Ramos (cell line): ENCODE measurements around the gene PTPN1.

Experiments used
- in situ Hi-C: fragments of 300-500 bp; cut with MboI; formaldehyde crosslinking; loops from one replicate; pipeline ENCODE4 v1.14.3; 2022; ENCODE audit warnings: low sequenced_read_pairs; ENCODE audit not compliant: unreplicated experiment

The PTPN1 gene

DNA sequence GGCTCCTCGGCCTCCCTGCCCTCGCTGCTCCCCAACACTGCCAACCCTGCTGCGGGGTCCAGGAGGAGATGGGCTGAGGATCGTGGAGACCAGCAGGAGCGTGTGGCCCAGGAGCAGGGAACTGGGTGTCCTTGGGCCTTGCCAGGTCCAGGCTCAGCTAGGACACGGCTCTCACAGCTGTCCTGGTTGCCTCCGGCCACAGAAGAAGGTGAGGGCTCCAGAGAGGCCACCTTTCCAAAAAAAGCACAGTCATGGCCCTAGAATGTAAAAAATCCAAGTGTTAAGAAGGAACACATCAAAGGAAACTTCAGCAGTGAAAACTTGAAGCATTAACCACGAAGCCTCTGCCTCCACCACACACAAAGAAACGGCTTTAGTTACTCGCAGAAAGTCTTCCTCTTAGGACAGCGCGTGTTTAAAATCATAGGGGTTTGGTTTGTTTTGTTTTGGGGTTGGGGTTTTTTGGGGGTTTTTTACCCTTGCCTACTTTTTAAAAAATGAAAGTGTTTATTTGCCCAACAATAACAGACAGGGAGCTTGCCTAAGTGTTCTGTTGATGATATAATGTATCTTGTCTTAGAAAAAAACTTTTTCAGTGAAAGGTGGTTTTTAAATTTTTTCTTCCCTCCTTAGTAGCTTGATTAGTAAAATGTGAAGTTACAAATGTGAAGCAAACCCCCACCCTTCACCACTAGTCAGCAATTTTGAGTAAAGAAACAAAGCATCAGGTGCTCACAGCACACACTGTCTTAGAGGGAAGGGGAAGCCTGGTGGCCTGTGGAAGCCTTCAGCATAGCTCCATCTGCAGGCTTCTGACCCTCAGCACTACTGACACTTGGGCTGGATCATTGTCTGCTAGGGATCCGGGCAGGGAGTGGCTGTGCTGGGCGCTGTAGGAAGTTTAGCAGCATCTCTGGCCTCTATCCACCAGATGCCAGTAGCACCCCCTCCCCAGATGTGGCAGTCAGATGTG is 60.0 kb downstream of the PTPN1 start:
- in situ Hi-C loops, result no loop called here

DNA sequence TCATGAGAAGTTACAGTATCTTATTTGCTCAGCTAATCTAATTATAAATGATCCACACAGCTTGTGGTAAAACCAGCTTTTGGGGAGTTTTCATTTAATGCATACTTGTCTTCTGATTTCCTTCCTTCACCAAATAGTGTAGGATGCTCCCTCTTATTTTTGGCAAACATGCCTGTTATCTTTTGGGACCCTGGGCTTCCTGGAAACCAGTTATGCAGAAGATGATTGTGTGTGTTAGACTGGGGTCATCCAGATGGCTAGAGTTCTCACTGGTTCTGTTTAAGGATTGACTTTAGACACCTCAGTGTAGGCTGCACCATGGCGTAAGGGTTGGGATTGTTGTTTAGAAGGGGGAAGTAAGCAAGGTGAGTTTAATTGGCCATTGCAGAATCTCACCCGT is 61.3 kb downstream of the PTPN1 start:
- in situ Hi-C loops, result no loop called here

DNA sequence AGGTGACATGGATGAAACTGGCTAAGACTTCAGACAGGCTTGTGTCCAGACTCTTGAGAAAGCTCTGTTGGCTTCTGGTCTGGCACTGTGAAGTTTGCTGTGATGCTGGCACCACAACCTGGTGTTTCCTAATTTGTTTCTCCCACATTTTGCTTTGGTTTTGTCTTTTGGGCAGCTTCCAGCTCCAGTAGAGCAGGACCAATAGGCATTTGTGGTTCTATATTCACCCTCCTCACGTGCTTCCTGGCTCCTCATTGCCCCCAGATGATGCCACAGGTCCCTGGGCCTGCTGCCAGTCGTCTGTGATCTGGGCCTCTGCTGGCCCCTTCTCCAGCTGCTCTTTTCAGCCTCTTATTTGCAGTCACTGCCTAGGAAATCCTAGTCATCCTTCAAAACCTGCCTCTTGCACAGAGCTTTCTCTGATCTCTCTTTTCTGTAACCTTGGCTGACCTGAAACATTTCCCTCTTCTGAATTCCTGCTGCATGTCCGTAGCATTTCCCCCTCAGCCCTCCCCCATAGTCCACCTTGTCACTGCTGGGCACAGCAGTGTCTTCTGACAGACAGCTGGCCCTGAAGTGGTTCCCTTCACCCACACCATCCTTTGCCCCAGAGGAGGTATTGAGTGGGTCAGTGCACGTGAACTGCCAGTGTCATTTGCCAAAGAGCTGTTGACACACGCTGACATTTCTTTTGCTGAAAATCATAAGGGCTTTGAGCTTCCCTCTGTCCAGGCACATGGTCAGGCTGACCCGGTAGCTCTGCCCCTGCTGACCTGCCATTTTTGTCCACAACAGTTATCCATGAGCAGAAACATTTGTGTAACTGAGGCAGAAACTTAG is 63.0 kb downstream of the PTPN1 start:
- in situ Hi-C loops, result no loop called here

DNA sequence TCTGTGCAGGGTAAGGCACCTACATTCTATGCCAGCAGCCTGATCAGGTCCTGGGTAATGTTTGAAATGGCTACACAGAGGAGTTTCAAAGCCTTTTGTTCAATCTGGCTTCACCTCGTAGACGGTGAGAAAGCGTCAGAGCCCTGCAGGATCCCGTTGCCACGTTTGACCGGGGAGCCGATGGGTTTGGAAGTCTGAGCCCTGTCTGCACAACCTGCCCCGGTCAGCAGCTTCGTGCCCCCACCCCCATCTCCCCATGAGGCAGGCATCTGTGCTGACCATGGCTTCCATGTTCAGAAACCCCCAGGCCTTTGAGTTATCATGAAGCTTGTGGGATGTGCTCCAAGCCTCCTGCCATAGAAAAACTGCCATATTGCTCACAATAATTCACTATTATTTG is 63.9 kb downstream of the PTPN1 start:
- in situ Hi-C loops, result no loop called here

DNA sequence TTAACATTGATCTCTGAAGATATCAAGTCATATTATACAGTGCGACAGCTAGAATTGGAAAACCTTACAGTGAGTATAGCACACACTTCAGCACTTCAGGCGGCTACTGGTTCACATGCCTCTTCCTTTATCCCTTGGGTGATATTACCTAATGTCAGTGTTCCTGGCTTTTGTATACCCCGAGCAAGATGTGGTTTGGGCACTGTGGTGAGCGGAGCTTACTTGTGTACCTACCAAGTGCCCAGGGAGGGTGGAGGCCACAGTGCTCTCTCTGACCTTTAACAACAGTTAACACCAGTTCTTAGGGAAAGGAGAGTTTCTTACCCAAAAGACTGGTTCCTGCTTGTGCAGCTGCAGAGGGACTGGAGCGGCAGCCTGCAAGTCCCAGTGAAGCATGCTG is 64.4 kb downstream of the PTPN1 start:
- in situ Hi-C loops, result no loop called here

DNA sequence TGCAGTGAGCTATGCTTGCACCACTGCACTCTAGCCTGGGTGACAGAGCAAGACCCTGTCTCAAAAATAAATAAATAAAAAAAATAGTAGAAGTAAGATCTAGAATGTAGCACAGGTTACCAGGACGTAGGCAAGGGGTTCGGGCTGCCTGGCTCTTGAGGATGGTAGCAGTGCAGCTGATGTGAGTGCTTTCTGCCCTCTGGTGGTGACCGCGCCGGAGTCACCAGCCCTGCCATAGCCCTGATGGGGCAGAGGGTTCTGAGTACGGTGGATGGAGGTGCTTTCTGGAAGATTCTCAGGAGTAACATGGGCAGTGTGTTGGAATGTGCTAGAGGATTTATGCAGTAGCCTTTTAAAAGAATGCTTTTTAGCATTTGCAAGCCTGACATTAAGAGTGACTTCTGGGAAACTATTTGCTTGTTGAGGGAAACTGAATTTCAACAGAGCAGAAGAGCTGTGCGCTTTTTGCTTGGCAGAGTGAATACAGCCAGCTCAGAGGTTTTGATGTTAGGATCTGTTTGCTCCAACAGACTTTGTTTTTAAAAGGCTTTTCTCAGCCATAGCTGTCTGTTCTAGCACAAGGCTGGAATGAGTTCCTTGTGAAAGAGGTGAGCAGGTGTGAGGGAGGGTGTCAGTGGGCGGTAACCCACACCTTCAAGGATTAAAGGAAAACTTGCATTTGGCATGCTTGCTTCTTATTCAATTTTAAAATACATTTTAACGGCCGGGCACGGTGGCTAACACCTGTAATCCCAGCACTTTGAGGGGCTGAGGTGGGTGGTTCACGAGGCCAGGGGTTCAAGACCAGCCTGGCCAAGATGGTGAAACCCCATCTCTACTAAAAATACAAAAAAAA is 65.9 kb downstream of the PTPN1 start:
- in situ Hi-C loops, result loop anchor here (5.0 kb wide), 2 partner anchors 104 to 389 kb away; no protein-coding TSS in a partner anchor

DNA sequence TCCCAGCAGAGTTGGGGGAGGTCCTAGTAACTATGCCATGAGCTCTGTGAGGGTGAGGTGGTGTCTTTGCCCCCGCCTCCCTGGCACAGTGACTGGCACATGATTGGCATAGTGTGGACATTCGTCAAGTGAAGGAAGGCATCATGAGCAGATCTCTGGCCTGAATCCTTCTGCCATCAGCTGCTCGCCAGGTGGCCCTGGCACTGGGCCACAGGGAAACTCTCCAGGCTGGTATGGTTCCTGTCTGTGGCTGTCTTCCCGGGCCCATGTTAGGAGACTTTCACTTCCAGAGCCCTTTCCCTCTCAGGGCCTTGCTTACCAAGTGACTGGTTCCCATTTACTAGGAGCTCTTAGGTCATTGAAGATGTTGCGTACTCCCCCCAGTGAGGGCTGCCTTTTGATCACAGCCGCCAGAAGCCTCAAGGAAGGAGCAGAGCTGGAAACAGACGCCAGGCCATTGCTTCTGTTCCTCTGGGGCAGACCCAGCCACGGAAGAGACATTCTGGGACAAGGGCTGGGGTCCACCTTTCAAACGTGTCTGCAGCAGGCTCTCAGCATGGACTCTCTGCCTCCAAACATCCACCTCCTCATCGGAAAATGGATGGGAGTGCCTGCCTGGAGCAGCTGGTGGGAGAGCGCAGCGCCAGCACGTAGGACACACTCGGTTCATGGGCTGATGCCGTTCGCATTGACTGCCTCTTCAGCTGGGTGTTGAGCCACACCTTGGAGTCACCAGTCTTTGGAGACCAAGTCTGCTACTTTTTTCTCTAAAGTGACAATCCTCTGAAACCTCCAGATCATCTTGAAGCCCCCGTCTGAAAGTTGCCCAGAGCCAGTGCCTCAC is 67.2 kb downstream of the PTPN1 start:
- in situ Hi-C loops, result loop anchor here (5.0 kb wide), 2 partner anchors 105 to 390 kb away; no protein-coding TSS in a partner anchor

DNA sequence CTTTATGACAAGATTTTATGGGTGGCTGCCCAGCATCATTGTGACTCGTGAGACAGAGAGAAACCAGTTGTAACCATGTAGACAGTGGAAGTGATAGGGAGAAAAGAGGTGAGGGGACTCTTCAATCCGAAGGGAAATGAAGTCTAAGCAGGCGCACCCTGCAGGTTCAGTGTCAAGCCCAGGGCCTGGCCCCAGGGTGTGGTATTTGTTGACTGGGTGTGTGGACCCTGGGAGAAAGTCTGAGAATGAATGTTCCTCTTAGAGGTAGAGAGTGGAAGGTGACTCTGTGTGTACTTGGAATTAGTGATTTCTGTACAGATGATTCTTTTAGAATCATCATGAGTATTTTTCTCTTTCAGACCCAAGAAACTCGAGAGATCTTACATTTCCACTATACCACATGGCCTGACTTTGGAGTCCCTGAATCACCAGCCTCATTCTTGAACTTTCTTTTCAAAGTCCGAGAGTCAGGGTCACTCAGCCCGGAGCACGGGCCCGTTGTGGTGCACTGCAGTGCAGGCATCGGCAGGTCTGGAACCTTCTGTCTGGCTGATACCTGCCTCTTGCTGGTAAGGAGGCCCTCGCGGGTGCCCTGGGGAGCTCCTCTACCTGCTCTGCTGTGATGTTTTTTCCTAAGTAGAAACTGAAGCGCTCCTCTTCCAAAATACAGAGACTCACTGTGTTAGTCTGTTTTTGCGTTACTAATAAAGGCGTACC is 68.0 kb downstream of the PTPN1 start:
- in situ Hi-C loops, result loop anchor here (5.0 kb wide), 2 partner anchors 106 to 391 kb away; no protein-coding TSS in a partner anchor

DNA sequence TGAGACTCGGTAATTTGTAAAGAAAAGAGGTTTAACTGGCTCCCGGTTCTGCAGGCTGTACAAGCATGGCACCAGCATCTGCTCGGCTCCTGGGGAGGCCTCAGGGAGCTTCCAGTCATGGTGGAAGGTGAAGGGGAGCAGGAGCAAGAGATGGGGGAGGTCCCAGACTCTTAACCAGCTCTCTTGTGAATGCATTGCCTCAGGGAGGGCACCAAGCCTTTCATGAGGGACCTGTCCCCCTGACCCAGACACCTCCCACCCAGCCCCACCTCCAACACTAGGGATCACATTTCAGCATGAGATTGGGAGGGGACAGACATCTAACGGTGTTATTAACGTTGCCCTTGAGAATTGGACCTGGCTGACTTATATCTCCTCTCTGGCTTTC is 68.6 kb downstream of the PTPN1 start:
- in situ Hi-C loops, result loop anchor here (5.0 kb wide), 2 partner anchors 106 to 391 kb away; no protein-coding TSS in a partner anchor

DNA sequence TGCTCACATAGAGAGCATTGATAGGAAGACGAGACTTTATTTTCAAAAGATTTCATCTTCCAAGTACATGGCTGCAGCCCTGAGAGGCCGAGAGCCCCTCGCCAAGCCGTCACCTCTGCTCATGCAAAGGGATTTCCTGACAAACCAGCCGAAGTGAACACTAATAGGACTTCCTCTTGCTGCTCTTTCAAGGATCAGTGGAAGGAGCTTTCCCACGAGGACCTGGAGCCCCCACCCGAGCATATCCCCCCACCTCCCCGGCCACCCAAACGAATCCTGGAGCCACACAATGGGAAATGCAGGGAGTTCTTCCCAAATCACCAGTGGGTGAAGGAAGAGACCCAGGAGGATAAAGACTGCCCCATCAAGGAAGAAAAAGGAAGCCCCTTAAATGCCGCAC is 69.3 kb downstream of the PTPN1 start:
- in situ Hi-C loops, result loop anchor here (5.0 kb wide), 2 partner anchors 107 to 392 kb away; no protein-coding TSS in a partner anchor

DNA sequence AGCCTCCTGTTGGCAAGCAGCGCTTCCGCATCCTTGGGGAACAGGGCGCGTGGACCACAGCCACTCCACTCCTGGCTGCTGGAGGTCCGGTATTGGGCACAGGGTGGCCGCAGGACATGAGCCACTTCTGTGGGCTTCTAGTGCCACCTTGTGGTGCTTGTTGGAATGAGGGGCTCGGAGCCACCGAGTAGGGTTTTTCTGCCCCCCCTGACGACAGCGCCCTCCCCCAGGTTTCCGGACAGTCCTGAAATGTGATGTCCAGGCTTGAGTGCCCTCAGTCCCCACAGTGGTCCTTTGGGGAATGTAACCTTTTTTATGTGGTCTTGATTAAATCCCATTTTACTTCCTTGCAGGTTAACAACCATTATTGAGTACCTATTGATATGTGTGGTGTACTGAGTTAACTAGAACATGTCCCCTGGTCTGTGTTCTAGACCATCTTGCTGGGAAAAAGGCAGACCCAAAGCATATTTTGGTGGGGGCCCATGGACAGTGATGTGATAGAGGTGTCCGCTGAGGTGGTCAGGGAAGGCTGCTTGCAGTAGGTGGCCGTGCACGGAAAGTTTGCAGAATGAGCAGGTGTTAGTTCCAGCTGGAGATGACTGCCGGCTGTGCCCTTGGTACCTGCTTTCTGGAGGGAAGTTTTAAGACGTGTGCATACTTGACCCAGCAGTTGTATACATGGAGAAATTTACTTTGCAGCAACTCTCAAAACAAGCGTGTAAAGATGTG is 70.0 kb downstream of the PTPN1 start:
- in situ Hi-C loops, result no loop called here

DNA sequence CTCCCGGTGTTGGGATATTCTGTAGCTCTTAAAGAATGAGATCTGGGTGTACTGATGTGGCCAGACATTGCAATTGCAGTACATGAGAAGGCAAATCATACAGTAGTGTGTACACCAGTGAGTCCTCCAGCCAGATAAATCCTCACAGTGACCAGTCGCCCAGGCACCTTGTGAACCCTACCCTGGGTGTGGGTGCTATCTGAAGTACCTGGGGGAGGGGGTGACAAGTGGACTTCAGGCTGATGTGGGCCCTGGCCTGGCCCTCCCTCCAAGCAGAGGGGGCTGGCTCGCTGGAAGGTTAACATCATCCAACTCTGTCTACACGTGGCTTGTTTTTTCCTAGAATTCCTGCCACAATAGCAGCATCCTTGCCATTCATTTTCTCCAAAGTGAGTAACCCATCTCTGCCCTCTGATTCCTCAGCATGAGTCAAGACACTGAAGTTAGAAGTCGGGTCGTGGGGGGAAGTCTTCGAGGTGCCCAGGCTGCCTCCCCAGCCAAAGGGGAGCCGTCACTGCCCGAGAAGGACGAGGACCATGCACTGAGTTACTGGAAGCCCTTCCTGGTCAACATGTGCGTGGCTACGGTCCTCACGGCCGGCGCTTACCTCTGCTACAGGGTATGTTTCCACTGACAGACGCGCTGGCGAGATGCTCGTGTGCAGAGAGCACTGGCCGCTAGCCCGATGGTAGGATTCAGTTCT is 70.8 kb downstream of the PTPN1 start:
- in situ Hi-C loops, result no loop called here

DNA sequence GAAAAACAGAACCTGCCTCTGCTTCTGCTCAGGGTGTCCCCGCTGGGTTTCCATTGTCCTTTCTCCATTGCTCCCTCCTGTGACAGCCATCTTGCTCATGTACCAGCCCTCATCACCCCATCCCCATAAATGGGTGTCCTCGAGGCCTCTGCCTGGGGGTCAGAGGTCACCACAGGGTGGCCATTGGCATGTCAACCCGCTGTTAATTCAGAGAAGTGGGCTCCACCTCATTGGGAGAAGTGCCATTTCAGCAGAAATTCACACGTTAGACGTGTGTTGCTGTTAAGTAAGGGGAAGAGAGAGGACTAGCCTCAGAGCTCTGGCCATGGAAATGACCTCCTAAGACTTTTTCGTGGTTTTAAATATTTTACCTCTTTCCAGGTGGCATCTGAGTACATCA is 71.9 kb downstream of the PTPN1 start:
- in situ Hi-C loops, result no loop called here

DNA sequence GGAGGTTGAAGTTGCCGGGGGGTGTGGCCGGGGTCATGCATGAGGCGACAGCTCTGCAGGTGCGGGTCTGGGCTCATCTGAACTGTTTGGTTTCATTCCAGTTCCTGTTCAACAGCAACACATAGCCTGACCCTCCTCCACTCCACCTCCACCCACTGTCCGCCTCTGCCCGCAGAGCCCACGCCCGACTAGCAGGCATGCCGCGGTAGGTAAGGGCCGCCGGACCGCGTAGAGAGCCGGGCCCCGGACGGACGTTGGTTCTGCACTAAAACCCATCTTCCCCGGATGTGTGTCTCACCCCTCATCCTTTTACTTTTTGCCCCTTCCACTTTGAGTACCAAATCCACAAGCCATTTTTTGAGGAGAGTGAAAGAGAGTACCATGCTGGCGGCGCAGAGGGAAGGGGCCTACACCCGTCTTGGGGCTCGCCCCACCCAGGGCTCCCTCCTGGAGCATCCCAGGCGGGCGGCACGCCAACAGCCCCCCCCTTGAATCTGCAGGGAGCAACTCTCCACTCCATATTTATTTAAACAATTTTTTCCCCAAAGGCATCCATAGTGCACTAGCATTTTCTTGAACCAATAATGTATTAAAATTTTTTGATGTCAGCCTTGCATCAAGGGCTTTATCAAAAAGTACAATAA is 72.5 kb downstream of the PTPN1 start:
- in situ Hi-C loops, result no loop called here

DNA sequence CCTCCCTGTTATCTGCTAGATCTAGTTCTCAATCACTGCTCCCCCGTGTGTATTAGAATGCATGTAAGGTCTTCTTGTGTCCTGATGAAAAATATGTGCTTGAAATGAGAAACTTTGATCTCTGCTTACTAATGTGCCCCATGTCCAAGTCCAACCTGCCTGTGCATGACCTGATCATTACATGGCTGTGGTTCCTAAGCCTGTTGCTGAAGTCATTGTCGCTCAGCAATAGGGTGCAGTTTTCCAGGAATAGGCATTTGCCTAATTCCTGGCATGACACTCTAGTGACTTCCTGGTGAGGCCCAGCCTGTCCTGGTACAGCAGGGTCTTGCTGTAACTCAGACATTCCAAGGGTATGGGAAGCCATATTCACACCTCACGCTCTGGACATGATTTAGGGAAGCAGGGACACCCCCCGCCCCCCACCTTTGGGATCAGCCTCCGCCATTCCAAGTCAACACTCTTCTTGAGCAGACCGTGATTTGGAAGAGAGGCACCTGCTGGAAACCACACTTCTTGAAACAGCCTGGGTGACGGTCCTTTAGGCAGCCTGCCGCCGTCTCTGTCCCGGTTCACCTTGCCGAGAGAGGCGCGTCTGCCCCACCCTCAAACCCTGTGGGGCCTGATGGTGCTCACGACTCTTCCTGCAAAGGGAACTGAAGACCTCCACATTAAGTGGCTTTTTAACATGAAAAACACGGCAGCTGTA is 73.4 kb downstream of the PTPN1 start:
- in situ Hi-C loops, result no loop called here

DNA sequence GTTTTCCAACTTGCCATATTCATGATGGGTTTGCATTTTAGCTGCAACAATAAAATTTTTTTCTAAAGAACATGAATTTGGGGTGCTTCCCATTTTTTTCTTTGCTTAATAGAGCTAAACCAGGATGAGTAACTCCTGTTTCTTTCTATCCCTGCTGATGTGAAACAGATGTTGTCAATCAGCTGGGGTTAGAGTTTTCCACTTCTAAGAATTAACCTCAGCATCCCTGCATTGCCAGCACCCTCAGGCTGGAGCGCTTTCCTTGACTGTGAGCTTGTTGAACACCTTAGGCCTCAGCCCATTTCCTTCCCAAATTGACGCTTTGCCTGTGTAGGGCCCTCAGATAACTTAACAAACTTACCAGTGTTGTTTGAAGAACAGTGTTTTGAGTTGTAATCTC is 74.5 kb downstream of the PTPN1 start:
- in situ Hi-C loops, result no loop called here
